Measurements from ENCODE around the gene MARCHF3.
"Not testable (repeated sequence)": the region's sequence is repeated elsewhere in the genome, so short reads cannot be mapped to it uniquely, and the experiment has no call there.

MARCHF3 gene

DNA sequence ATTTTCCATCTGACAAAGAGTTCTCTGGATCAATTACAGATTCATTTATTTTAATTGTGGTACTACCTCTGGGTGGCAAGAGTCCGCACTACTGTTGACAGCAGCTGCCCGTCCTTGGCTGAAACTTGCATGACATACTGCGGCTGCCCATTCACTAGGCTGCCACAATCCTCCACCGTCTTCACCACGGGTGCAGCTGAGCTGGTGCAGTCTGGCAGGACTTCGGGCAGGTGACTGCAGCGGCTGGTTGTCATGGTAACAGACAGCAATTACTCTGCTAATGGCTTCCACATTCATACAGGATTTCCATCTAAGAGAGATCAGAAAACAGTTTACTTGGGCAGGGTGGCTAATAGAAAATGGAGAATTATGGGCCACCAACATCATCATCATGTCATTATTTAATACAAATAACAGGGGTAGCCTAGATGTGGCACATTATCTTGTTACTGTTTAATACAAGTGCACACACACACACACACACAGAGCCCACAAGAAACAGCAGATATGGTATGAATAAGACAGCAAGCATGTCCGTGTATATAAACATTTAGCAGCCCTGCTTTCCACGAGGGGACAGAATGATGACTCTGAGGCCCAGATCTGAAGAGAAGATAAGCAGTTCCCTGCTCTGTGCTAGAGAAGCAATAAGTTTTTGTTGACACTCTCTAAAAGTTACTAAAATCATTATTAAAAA is 112.3 kb downstream of the MARCHF3 start:
- H3K4me3 ChIP-seq (ENCODE audit: low read depth, low read length): no peak overlapping the region
- H3K4me1 ChIP-seq (ENCODE audit: control insufficient read depth, insufficient read depth, low read length): peaks cover 24% of the 10 kb centered on the region
- H3K9me3 ChIP-seq (ENCODE audit: control insufficient read depth, insufficient read depth, low read depth, low read length): no peaks in the 10 kb centered on the region
- H3K36me3 ChIP-seq (ENCODE audit: control insufficient read depth, insufficient read depth, low read length): peaks cover 8% of the 10 kb centered on the region
- no peaks in the 10 kb centered on the region for H3K27me3 ChIP-seq (ENCODE audit: control insufficient read depth, insufficient read depth, low read length)
- H3K9ac ChIP-seq (ENCODE audit: low read length): no peak overlapping the region
- H3K27ac ChIP-seq (ENCODE audit: low read depth, low read length): no peak overlapping the region

DNA sequence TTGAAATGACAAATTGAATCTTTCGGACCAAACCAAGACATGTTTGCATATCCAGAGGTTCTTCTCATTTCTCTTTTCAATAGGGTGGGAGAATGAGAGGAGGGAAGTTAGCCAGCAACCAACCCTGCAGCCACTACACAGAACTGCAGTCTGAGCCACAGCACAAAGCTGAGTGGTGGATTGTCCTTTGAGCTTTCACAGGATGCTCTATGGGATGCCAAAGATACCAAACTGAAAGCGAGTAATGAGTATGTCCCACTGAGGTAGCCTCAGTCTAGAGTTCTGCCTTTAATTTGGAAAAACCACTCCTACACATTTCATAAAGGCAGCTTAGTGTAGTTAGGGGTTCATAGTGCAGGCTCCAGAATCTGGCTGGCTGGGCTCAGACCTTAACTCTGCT is 114.9 kb downstream of the MARCHF3 start:
- Histone ChIP-seq H3K4me3 (ENCODE audit: low read depth, low read length) (no peak overlapping the region), H3K9me3 (ENCODE audit: control insufficient read depth, insufficient read depth, low read depth, low read length) (peaks cover 6% of the 10 kb centered on the region), H3K27ac (ENCODE audit: low read depth, low read length) (no peak overlapping the region), H3K4me1 (ENCODE audit: control insufficient read depth, insufficient read depth, low read length) (peaks cover 8% of the 10 kb centered on the region; the same call in 1 of the 2 replicates), H3K36me3 (ENCODE audit: control insufficient read depth, insufficient read depth, low read length) (peaks cover 15% of the 10 kb centered on the region), H3K9ac (ENCODE audit: low read length) (no peak overlapping the region), H3K27me3 (ENCODE audit: control insufficient read depth, insufficient read depth, low read length) (no peaks in the 10 kb centered on the region)

- peaks cover 12% of the 10 kb centered on the region for H3K9me3 ChIP-seq (ENCODE audit: control insufficient read depth, insufficient read depth, low read depth, low read length)
- H3K27ac ChIP-seq (ENCODE audit: low read depth, low read length): no peak overlapping the region
- peaks cover 20% of the 10 kb centered on the region for H3K36me3 ChIP-seq (ENCODE audit: control insufficient read depth, insufficient read depth, low read length)
- H3K4me1 ChIP-seq (ENCODE audit: control insufficient read depth, insufficient read depth, low read length): peaks cover 6% of the 10 kb centered on the region; the same call in 1 of the 2 replicates
- H3K9ac ChIP-seq (ENCODE audit: low read length): no peak overlapping the region
- H3K27me3 ChIP-seq (ENCODE audit: control insufficient read depth, insufficient read depth, low read length): no peaks in the 10 kb centered on the region
- no peak overlapping the region for H3K4me3 ChIP-seq (ENCODE audit: low read depth, low read length)
Observed at GRCh38 chr5:126914801-126915436, 115.4 kb downstream of the MARCHF3 start.

- H3K9ac ChIP-seq (ENCODE audit: low read length): no peak overlapping the region
- H3K36me3 ChIP-seq (ENCODE audit: control insufficient read depth, insufficient read depth, low read length): peaks cover 26% of the 10 kb centered on the region
- no peak overlapping the region for H3K27ac ChIP-seq (ENCODE audit: low read depth, low read length)
- H3K4me3 ChIP-seq (ENCODE audit: low read depth, low read length): no peak overlapping the region
- H3K27me3 ChIP-seq (ENCODE audit: control insufficient read depth, insufficient read depth, low read length): no peaks in the 10 kb centered on the region
- 0 out of 2 replicates have a peak, but pooled peaks cover under 1% of the 10 kb centered on the region for H3K4me1 ChIP-seq (ENCODE audit: control insufficient read depth, insufficient read depth, low read length)
- H3K9me3 ChIP-seq (ENCODE audit: control insufficient read depth, insufficient read depth, low read depth, low read length): peaks cover 18% of the 10 kb centered on the region
Observed at GRCh38 chr5:126912616-126913200, 117.7 kb downstream of the MARCHF3 start.

GRCh38 chr5:126911986-126912385 is 118.4 kb downstream of the MARCHF3 start:
- Histone ChIP-seq H3K27me3 (ENCODE audit: control insufficient read depth, insufficient read depth, low read length) (no peaks in the 10 kb centered on the region), H3K27ac (ENCODE audit: low read depth, low read length) (no peak overlapping the region), H3K9ac (ENCODE audit: low read length) (no peak overlapping the region), H3K4me1 (ENCODE audit: control insufficient read depth, insufficient read depth, low read length) (no peaks in the 10 kb centered on the region), H3K4me3 (ENCODE audit: low read depth, low read length) (no peak overlapping the region), H3K9me3 (ENCODE audit: control insufficient read depth, insufficient read depth, low read depth, low read length) (peaks cover 18% of the 10 kb centered on the region), H3K36me3 (ENCODE audit: control insufficient read depth, insufficient read depth, low read length) (peaks cover 26% of the 10 kb centered on the region)

DNA sequence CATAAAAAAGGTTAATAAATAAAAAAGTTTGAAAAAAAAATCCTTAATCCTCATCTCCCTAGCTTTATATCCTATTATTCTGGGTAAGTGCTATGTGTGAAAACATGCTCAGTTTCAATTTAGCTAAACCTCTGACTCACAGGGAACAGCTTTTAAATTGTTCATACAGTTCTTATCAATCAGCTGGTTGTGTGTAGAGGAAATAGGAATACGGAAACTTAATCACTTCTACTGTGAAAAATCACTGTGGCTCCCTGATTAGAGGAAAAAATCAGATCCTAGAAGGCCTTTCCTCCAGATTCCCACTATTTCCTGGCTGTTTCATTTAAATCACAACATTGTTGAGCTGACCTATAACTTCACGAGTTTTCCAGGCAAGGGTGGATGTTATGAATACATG is 120.5 kb downstream of the MARCHF3 start:
- Histone ChIP-seq H3K4me1 (ENCODE audit: control insufficient read depth, insufficient read depth, low read length) (no peaks in the 10 kb centered on the region), H3K9ac (ENCODE audit: low read length) (no peak overlapping the region), H3K27me3 (ENCODE audit: control insufficient read depth, insufficient read depth, low read length) (no peaks in the 10 kb centered on the region), H3K36me3 (ENCODE audit: control insufficient read depth, insufficient read depth, low read length) (peaks cover 26% of the 10 kb centered on the region), H3K4me3 (ENCODE audit: low read depth, low read length) (no peak overlapping the region), H3K9me3 (ENCODE audit: control insufficient read depth, insufficient read depth, low read depth, low read length) (peaks cover 18% of the 10 kb centered on the region), H3K27ac (ENCODE audit: low read depth, low read length) (no peak overlapping the region)

- not testable (repeated sequence) for H3K9me3 ChIP-seq (ENCODE audit: control insufficient read depth, insufficient read depth, low read depth, low read length); H3K36me3 ChIP-seq (ENCODE audit: control insufficient read depth, insufficient read depth, low read length); H3K27me3 ChIP-seq (ENCODE audit: control insufficient read depth, insufficient read depth, low read length); H3K27ac ChIP-seq (ENCODE audit: low read depth, low read length); H3K4me3 ChIP-seq (ENCODE audit: low read depth, low read length); H3K9ac ChIP-seq (ENCODE audit: low read length); H3K4me1 ChIP-seq (ENCODE audit: control insufficient read depth, insufficient read depth, low read length)
Observed at GRCh38 chr5:126904407-126904806, 126.0 kb downstream of the MARCHF3 start.

DNA sequence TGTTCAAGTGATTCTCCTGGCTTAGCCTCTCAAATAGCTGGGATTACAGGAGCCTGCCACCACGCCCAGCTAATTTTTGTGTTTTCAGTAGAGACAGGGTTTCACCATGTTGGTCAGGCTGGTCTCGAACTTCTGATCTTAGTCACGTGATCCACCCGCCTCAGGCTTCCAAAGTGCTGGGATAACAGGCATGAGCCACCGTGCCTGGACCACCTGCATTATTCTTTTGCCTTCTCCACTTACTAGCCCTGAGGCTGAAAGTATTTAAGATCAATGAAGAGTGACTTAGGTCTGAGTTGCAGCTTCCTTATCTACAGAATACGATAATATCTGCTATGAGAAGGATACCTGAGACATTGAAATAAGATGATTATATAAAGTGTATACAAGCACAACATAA is 129.6 kb downstream of the MARCHF3 start:
- no peaks in the 10 kb centered on the region for H3K36me3 ChIP-seq (ENCODE audit: control insufficient read depth, insufficient read depth, low read length)
- H3K27ac ChIP-seq (ENCODE audit: low read depth, low read length): no peak overlapping the region
- no peaks in the 10 kb centered on the region for H3K27me3 ChIP-seq (ENCODE audit: control insufficient read depth, insufficient read depth, low read length)

GRCh38 chr5:126899476-126899875 is 130.9 kb downstream of the MARCHF3 start:
- no peak overlapping the region for H3K27ac ChIP-seq (ENCODE audit: low read depth, low read length)
- H3K36me3 ChIP-seq (ENCODE audit: control insufficient read depth, insufficient read depth, low read length): no peaks in the 10 kb centered on the region
- H3K9ac ChIP-seq (ENCODE audit: low read length): no peak overlapping the region
- H3K4me1 ChIP-seq (ENCODE audit: control insufficient read depth, insufficient read depth, low read length): peaks cover 19% of the 10 kb centered on the region
- H3K27me3 ChIP-seq (ENCODE audit: control insufficient read depth, insufficient read depth, low read length): no peaks in the 10 kb centered on the region
- H3K9me3 ChIP-seq (ENCODE audit: control insufficient read depth, insufficient read depth, low read depth, low read length): 0 out of 2 replicates have a peak, but pooled peaks cover 3% of the 10 kb centered on the region
- H3K4me3 ChIP-seq (ENCODE audit: low read depth, low read length): no peak overlapping the region

More for the DNA sequence above, 129.6 kb downstream of the MARCHF3 start:
- 0 out of 2 replicates have a peak, but pooled peaks cover 3% of the 10 kb centered on the region for H3K9me3 ChIP-seq (ENCODE audit: control insufficient read depth, insufficient read depth, low read depth, low read length)
- peaks cover 19% of the 10 kb centered on the region for H3K4me1 ChIP-seq (ENCODE audit: control insufficient read depth, insufficient read depth, low read length)
- H3K9ac ChIP-seq (ENCODE audit: low read length): no peak overlapping the region
- no peak overlapping the region for H3K4me3 ChIP-seq (ENCODE audit: low read depth, low read length)

GRCh38 chr5:126897851-126898630 is 132.3 kb downstream of the MARCHF3 start:
- H3K9ac ChIP-seq (ENCODE audit: low read length): no peak overlapping the region
- H3K36me3 ChIP-seq (ENCODE audit: control insufficient read depth, insufficient read depth, low read length): no peaks in the 10 kb centered on the region
- 0 out of 2 replicates have a peak, but pooled peaks cover 3% of the 10 kb centered on the region for H3K9me3 ChIP-seq (ENCODE audit: control insufficient read depth, insufficient read depth, low read depth, low read length)
- H3K4me3 ChIP-seq (ENCODE audit: low read depth, low read length): no peak overlapping the region
- no peaks in the 10 kb centered on the region for H3K27me3 ChIP-seq (ENCODE audit: control insufficient read depth, insufficient read depth, low read length)
- H3K27ac ChIP-seq (ENCODE audit: low read depth, low read length): no peak overlapping the region
- H3K4me1 ChIP-seq (ENCODE audit: control insufficient read depth, insufficient read depth, low read length): peaks cover 19% of the 10 kb centered on the region
